Measurements from ENCODE around the gene QDPR.

- TF ChIP-seq REST (IDR thresholded peaks at IDR 0.05; ENCODE audit: insufficient read depth in 1 of 2, low read depth in 2 of 2, low read length in 1 of 2) (no peak), CTCF (IDR thresholded peaks at IDR 0.05) (no peak)
Measured at GRCh38 chr4:17517664-17518063, 5.8 kb upstream of the QDPR start.

Measured in Panc1 (cell line).